HL-60 (cell line): ENCODE measurements around the gene CLCN4.

Source experiments
- DNase-seq, 2 experiments: peaks; one replicate each; pipeline ENCODE4 v3.0.0-alpha.2; 2010 to 2020; ENCODE audit warnings: low read depth in 1 of 2, low spot score in 1 of 2
- H3K27ac ChIP-seq: fragments of 250-450 bp; sonication (Bioruptor Pico); replicated peaks from 2 replicates; pipeline ENCODE4 v1.5.1; 2020; ENCODE audit warnings: mild to moderate bottlenecking, moderate library complexity
- H3K27me3 ChIP-seq: fragments of 250-450 bp; sonication (Bioruptor Pico); 2 replicates; pipeline ENCODE4 v1.5.1; 2021; ENCODE audit warnings: mild to moderate bottlenecking, moderate library complexity; ENCODE audit not compliant: insufficient read depth, poor library complexity, severe bottlenecking
- H3K4me3 ChIP-seq: replicated peaks from 2 replicates; pipeline ENCODE4 v1.5.1; 2011; ENCODE audit warnings: mild to moderate bottlenecking, control low read depth, low read length; ENCODE audit not compliant: insufficient read depth
- GABPA ChIP-seq: IDR thresholded peaks from 2 replicates; pipeline ENCODE4 v1.6.1; 2012; ENCODE audit warnings: low read depth
- POLR2AphosphoS5 ChIP-seq: IDR thresholded peaks from 2 replicates; pipeline ENCODE4 v1.6.1; 2012; ENCODE audit warnings: low read depth
- SPI1 ChIP-seq: IDR thresholded peaks from 2 replicates; pipeline ENCODE4 v1.6.1; 2012; ENCODE audit warnings: low read depth, mild to moderate bottlenecking, borderline replicate concordance
- TF ChIP-seq, protein P1 (sequence below): IDR thresholded peaks from 2 replicates; pipeline ENCODE4 v1.6.1; 2012; ENCODE audit warnings: low read depth; ENCODE audit not compliant: insufficient replicate concordance
- TF ChIP-seq, protein P2 (sequence below): IDR thresholded peaks from one replicate; pipeline ENCODE4 v1.5.1; 2011; ENCODE audit warnings: low read length, control low read depth, inconsistent platforms; ENCODE audit not compliant: insufficient read depth

CLCN4 gene

DNA sequence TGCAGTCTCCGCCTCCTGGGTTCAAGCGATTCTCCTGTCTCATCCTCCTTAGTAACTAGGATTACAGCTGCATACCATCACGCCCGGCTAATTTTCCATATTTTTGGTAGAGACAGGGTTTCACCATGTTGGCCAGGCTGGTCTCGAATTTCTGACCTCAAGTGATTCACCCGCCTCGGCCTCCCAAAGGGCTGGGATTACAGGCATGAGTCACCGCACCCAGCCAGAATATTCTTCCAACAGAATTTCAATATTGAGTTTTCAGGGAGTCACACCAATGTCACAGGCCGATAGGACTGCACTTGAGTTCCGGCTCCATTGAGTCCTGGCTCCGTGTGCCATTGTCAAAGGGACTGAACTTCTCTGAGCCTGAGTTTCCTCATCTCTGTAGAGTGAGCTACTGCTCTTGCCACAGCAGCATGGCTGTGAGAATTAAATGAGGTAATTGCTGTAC, 82.9 kb downstream of the CLCN4 start:
- no peak for TF ChIP-seq POLR2AphosphoS5
- TF ChIP-seq, protein P1, sequence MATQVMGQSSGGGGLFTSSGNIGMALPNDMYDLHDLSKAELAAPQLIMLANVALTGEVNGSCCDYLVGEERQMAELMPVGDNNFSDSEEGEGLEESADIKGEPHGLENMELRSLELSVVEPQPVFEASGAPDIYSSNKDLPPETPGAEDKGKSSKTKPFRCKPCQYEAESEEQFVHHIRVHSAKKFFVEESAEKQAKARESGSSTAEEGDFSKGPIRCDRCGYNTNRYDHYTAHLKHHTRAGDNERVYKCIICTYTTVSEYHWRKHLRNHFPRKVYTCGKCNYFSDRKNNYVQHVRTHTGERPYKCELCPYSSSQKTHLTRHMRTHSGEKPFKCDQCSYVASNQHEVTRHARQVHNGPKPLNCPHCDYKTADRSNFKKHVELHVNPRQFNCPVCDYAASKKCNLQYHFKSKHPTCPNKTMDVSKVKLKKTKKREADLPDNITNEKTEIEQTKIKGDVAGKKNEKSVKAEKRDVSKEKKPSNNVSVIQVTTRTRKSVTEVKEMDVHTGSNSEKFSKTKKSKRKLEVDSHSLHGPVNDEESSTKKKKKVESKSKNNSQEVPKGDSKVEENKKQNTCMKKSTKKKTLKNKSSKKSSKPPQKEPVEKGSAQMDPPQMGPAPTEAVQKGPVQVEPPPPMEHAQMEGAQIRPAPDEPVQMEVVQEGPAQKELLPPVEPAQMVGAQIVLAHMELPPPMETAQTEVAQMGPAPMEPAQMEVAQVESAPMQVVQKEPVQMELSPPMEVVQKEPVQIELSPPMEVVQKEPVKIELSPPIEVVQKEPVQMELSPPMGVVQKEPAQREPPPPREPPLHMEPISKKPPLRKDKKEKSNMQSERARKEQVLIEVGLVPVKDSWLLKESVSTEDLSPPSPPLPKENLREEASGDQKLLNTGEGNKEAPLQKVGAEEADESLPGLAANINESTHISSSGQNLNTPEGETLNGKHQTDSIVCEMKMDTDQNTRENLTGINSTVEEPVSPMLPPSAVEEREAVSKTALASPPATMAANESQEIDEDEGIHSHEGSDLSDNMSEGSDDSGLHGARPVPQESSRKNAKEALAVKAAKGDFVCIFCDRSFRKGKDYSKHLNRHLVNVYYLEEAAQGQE = no peak
- TF ChIP-seq SPI1 = no peak
- Histone ChIP-seq H3K27ac (no peak overlapping the region), H3K4me3 (no peak overlapping the region), H3K27me3 (no peaks in the 10 kb centered on the region)
- DNase-seq = no peak

DNA sequence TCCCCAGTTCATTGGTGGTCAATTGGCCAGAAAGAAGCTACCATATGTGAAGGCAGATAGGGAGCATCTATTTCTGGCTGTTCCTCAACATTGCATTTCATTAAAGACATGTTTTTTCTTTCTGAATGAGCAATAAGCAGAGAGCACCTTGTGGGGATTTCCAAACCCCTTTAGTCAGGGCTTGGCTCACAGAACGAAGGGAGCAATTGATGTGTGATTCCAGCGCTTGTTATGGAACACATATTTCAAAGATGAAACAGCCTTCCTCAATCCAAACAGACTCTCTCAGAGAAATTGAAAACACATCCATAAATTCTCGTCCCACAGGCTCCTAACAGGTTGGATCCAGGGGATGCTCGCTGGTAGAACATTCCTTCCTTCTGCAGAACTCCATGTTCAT, 84.1 kb downstream of the CLCN4 start:
- no peak for DNase-seq
- no peak overlapping the region for H3K4me3 ChIP-seq
- no peaks in the 10 kb centered on the region for H3K27me3 ChIP-seq
- H3K27ac ChIP-seq = no peak overlapping the region
- no peak for TF ChIP-seq SPI1
- TF ChIP-seq, protein P2, sequence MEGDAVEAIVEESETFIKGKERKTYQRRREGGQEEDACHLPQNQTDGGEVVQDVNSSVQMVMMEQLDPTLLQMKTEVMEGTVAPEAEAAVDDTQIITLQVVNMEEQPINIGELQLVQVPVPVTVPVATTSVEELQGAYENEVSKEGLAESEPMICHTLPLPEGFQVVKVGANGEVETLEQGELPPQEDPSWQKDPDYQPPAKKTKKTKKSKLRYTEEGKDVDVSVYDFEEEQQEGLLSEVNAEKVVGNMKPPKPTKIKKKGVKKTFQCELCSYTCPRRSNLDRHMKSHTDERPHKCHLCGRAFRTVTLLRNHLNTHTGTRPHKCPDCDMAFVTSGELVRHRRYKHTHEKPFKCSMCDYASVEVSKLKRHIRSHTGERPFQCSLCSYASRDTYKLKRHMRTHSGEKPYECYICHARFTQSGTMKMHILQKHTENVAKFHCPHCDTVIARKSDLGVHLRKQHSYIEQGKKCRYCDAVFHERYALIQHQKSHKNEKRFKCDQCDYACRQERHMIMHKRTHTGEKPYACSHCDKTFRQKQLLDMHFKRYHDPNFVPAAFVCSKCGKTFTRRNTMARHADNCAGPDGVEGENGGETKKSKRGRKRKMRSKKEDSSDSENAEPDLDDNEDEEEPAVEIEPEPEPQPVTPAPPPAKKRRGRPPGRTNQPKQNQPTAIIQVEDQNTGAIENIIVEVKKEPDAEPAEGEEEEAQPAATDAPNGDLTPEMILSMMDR = no peak
- TF ChIP-seq, protein P1 = no peak
- TF ChIP-seq GABPA = no peak
- TF ChIP-seq POLR2AphosphoS5 = no peak

DNA sequence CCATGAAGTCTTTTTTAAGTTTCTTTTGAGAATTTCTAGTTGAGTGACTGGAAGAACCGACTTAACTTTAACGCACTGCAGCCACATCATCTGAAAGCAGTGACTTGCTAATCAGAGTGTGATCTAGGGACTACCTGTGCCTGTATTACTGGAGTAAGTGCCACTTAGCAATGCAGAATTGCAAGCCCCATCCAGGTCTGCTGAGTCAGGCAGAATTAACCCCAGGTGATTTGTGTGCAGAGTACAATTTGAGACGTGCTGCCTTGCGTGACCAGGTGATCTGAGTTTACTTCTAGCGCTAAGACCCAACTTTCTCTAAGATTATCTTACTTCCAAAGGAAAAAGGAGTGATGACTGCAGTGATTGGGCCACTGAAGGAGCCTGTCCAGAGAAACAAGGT, 85.3 kb downstream of the CLCN4 start:
- no peak overlapping the region for H3K27ac ChIP-seq
- no peak overlapping the region for H3K4me3 ChIP-seq
- H3K27me3 ChIP-seq = no peaks in the 10 kb centered on the region
- no peak for DNase-seq
- TF ChIP-seq GABPA (no peak), POLR2AphosphoS5 (no peak), SPI1 (no peak)
- TF ChIP-seq, protein P1 = no peak
- TF ChIP-seq, protein P2 = no peak
